Kidney epithelial cell (primary cell): Measurements from ENCODE around the gene TRIM60. TPM values are rescaled to one million over a fixed set of nuclear protein-coding genes. Genes with fewer than 3 reads are reported as not detected.
A peak's percentile ranks its signal among the peaks of the same experiment; 100 is the strongest.
"Not testable (repeated sequence)": the region's sequence is repeated elsewhere in the genome, so short reads cannot be mapped to it uniquely, and the experiment has no call there.

ENCODE experiments used
- DNase-seq: peaks from one replicate; pipeline ENCODE4 v3.0.0-alpha.2; 2010; ENCODE audit warnings: low read depth
- H3K27me3 ChIP-seq: 2 replicates; pipeline ENCODE4 v1.6.0; 2011; ENCODE audit warnings: low read length; ENCODE audit not compliant: control insufficient read depth, insufficient read depth
- H3K36me3 ChIP-seq: 2 replicates; pipeline ENCODE4 v1.5.1; 2011; ENCODE audit warnings: low read length; ENCODE audit not compliant: control insufficient read depth, insufficient read depth
- H3K4me3 ChIP-seq: 2 replicates; pipeline ENCODE4 v1.5.1; 2011; ENCODE audit warnings: low read depth, mild to moderate bottlenecking, control low read depth, low read length
- CTCF ChIP-seq: IDR thresholded peaks from 2 replicates; pipeline ENCODE4 v1.5.1; 2011; ENCODE audit warnings: mild to moderate bottlenecking, moderate library complexity, low read length, control low read depth, inconsistent platforms; ENCODE audit not compliant: insufficient read depth, poor library complexity, severe bottlenecking
- total RNA-seq: library from RNA; depleted of rRNA; stranded (reverse); fragments of >200 nt; gene quantifications from 2 replicates; pipeline ENCODE4 v1.2.3, GENCODE V29; 2015

The TRIM60 gene
- total RNA-seq, 1 donor from 2014 or later = not detected

GRCh38 chr4:165060938-165061337 is 29.1 kb downstream of the TRIM60 start:
- TF ChIP-seq CTCF = peak; percentile 29
- Histone ChIP-seq H3K4me3 (no peak overlapping the region), H3K27me3 (no peaks in the 10 kb centered on the region), H3K36me3 (no peaks in the 10 kb centered on the region)
- DNase-seq = no peak

GRCh38 chr4:165070560-165070959 is 38.8 kb downstream of the TRIM60 start:
- Histone ChIP-seq H3K27me3 (no peaks in the 10 kb centered on the region), H3K4me3 (no peak overlapping the region), H3K36me3 (no peaks in the 10 kb centered on the region)
- DNase-seq = no peak
- no peak for TF ChIP-seq CTCF

- not testable (repeated sequence) for H3K4me3 ChIP-seq, DNase-seq, H3K27me3 ChIP-seq, H3K36me3 ChIP-seq
These were observed 41.5 kb downstream of the TRIM60 start for GRCh38 chr4:165073346-165073745.

GRCh38 chr4:165077034-165077578 is 45.3 kb downstream of the TRIM60 start:
- Histone ChIP-seq H3K4me3 (no peak overlapping the region), H3K36me3 (no peaks in the 10 kb centered on the region), H3K27me3 (no peaks in the 10 kb centered on the region)
- no peak for TF ChIP-seq CTCF
- no peak for DNase-seq

DNA sequence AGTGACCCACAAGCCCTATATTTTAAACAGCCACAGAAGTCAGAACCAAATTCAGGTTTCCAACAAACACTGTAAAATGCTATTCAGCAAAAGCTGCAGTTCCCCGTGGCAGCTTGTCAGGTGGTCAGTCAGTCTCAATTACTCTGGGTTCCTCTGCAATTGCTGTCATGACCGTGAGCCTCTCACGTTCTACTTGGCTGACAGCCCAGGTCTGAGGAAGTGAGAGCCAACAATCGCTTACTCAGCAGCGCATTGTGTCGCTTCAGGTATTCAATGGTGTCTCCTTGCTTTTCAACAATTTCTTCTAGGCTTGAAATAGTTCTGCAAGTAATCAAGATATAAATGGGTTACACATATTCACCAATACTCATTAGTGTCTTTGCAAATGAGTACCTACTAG is 47.7 kb downstream of the TRIM60 start:
- H3K4me3 ChIP-seq = no peak overlapping the region
- no peak for TF ChIP-seq CTCF
- no peaks in the 10 kb centered on the region for H3K36me3 ChIP-seq
- peak; percentile 25 for DNase-seq
- no peaks in the 10 kb centered on the region for H3K27me3 ChIP-seq

DNA sequence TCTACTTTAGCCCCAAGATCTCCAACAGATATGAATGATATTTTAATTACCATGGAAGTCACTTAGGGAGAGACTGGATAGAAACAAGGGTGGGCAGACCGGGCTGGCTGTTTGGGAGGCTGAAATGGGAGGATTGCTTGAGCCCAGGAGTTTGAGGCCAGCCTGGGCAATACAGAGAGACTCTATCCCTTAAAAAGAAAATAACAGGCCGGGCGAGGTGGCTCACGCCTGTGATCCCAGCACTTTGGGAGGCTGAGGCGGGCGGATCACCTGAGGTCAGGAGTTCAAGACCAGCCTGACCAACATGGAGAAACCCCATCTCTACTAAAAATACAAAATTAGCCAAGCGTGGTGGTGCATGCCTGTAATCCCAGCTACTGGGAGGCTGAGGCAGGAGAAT is 53.0 kb downstream of the TRIM60 start:
- DNase-seq, H3K27me3 ChIP-seq, H3K4me3 ChIP-seq, H3K36me3 ChIP-seq: not testable (repeated sequence)

DNA sequence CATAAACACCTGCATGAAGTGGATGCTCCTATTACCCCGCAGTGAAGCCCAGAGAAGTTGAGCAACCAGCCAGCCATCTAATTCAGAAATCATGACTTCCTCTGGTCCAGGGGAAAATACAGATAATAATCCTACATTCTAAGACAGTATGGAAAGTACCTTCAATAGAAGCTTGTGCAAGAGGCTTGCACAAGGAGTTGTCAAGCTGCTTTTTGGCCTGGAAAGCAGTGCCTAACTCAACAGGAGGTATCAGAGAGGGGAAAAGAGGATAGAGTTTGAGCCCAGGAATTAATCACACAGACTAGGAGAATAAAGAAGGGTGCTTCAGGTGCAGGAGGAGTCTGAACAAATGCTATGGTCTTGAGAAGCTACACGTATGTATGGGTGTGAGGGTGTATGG is 54.1 kb downstream of the TRIM60 start:
- TF ChIP-seq CTCF = no peak
- DNase-seq = no peak
- no peaks in the 10 kb centered on the region for H3K36me3 ChIP-seq
- H3K4me3 ChIP-seq = no peak overlapping the region
- H3K27me3 ChIP-seq = no peaks in the 10 kb centered on the region
